Loucy (cell line): Measurements from ENCODE around the gene CDKL4.
"Not testable (repeated sequence)": the region's sequence is repeated elsewhere in the genome, so short reads cannot be mapped to it uniquely, and the experiment has no call there.

Source experiments
- H2AFZ ChIP-seq: fragments of 200-600 bp; sonication (generic); 2 replicates; pipeline ENCODE4 v1.6.0; 2016; ENCODE audit warnings: antibody characterized with exemption, mild to moderate bottlenecking, low read length, moderate library complexity
- H3F3A ChIP-seq: fragments of 200-600 bp; 2 replicates; pipeline ENCODE4 v1.6.0; 2016; ENCODE audit warnings: antibody characterized with exemption, low read depth, mild to moderate bottlenecking
- H3K27me3 ChIP-seq: fragments of 200-600 bp; sonication (generic); 2 replicates; pipeline ENCODE4 v1.6.1; 2014; ENCODE audit warnings: low read length, mild to moderate bottlenecking; ENCODE audit not compliant: insufficient read depth, poor library complexity, severe bottlenecking
- H3K36me3 ChIP-seq: fragments of 200-600 bp; sonication (generic); 2 replicates; pipeline ENCODE4 v1.6.1; 2016; ENCODE audit warnings: low read length; ENCODE audit not compliant: insufficient read depth
- H3K4me1 ChIP-seq: fragments of 200-600 bp; sonication (generic); 2 replicates; pipeline ENCODE4 v1.5.1; 2014; ENCODE audit warnings: low read length, mild to moderate bottlenecking; ENCODE audit not compliant: insufficient read depth, poor library complexity, severe bottlenecking
- H3K4me2 ChIP-seq: fragments of 200-600 bp; sonication (generic); 2 replicates; pipeline ENCODE4 v1.6.0; 2014; ENCODE audit warnings: antibody characterized with exemption, low read length, low read depth, mild to moderate bottlenecking; ENCODE audit not compliant: poor library complexity, severe bottlenecking
- H3K4me3 ChIP-seq: fragments of 200-600 bp; sonication (generic); 2 replicates; pipeline ENCODE4 v1.5.1; 2014; ENCODE audit warnings: low read length, mild to moderate bottlenecking, mixed read lengths; ENCODE audit not compliant: poor library complexity, severe bottlenecking
- H3K79me2 ChIP-seq: fragments of 200-600 bp; sonication (generic); 2 replicates; pipeline ENCODE4 v1.6.1; 2014; ENCODE audit warnings: low read length; ENCODE audit not compliant: insufficient read depth
- H3K9ac ChIP-seq: fragments of 200-600 bp; sonication (generic); 2 replicates; pipeline ENCODE4 v1.6.0; 2014; ENCODE audit warnings: mild to moderate bottlenecking, low read depth, low read length, moderate library complexity; ENCODE audit not compliant: poor library complexity, severe bottlenecking
- H3K9me2 ChIP-seq: fragments of 200-600 bp; sonication (generic); replicated peaks from 2 replicates; pipeline ENCODE4 v1.6.1; 2016; ENCODE audit warnings: low read depth, low read length, mixed read lengths
- H3K9me3 ChIP-seq: fragments of 200-600 bp; sonication (generic); 2 replicates; pipeline ENCODE4 v1.6.1; 2014; ENCODE audit warnings: mild to moderate bottlenecking, antibody characterized with exemption, low read length, low read depth; ENCODE audit not compliant: insufficient read depth
- H4K20me1 ChIP-seq: fragments of 200-600 bp; sonication (generic); 2 replicates; pipeline ENCODE4 v1.6.0; 2014; ENCODE audit warnings: antibody characterized with exemption, low read length, mild to moderate bottlenecking; ENCODE audit not compliant: insufficient read depth, poor library complexity, severe bottlenecking
- CTCF ChIP-seq: fragments of 200-600 bp; sonication (generic); conservative IDR thresholded peaks from 2 replicates; pipeline ENCODE4 v1.5.1; 2014; ENCODE audit warnings: mild to moderate bottlenecking, antibody characterized with exemption, low read length
- EZH2phosphoT487 ChIP-seq: fragments of 200-600 bp; IDR thresholded peaks from 2 replicates; pipeline ENCODE4 v1.6.1; 2018; ENCODE audit warnings: antibody characterized with exemption, mild to moderate bottlenecking, moderate library complexity, borderline replicate concordance

The CDKL4 gene

GRCh38 chr2:39176997-39177396 is 66.8 kb downstream of the CDKL4 start:
- Histone ChIP-seq H3K4me2 (no peak overlapping the region), H3K36me3 (no peaks in the 10 kb centered on the region)

GRCh38 chr2:39175026-39175812 is 68.6 kb downstream of the CDKL4 start:
- Histone ChIP-seq H3K79me2 (no peaks in the 10 kb centered on the region), H3K9me3 (no peaks in the 10 kb centered on the region), H2AFZ (no peak overlapping the region), H3K9me2 (no peaks in the 10 kb centered on the region), H4K20me1 (no peaks in the 10 kb centered on the region), H3K4me3 (no peak overlapping the region), H3K36me3 (no peaks in the 10 kb centered on the region), H3K9ac (no peak overlapping the region), H3K4me1 (no peaks in the 10 kb centered on the region), H3F3A (no peaks in the 10 kb centered on the region), H3K27me3 (no peaks in the 10 kb centered on the region), H3K4me2 (no peak overlapping the region)
- no peak for TF ChIP-seq EZH2phosphoT487
- no peak for TF ChIP-seq CTCF

More at GRCh38 chr2:39176997-39177396, 66.8 kb downstream of the CDKL4 start:
- Histone ChIP-seq H3K9me2 (no peaks in the 10 kb centered on the region), H3K27me3 (no peaks in the 10 kb centered on the region), H3K4me1 (no peaks in the 10 kb centered on the region), H4K20me1 (no peaks in the 10 kb centered on the region), H3F3A (no peaks in the 10 kb centered on the region), H3K9me3 (no peaks in the 10 kb centered on the region), H3K4me3 (no peak overlapping the region), H2AFZ (no peak overlapping the region), H3K79me2 (no peaks in the 10 kb centered on the region), H3K9ac (no peak overlapping the region)
- TF ChIP-seq EZH2phosphoT487 (no peak), CTCF (no peak)

DNA sequence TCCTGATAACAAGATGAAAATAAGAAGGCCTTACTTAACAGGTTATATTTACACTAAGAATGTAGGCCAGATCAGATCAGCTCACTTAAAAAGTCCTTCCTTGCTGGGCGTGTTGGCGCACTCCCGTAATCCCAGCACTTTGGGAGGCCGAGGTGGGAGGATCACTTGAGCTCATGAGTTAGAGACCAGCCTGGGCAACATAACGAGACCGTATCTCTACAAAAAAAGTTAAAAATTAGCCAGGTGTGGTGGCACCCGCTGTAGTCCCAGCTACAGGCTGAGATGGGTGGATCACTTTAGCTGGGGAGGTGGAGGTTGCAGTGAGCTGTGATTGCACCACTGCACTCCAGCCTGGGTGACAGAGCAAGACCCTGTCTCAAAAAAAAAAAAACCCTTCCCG is 69.7 kb downstream of the CDKL4 start:
- TF ChIP-seq EZH2phosphoT487 = no peak
- no peak for TF ChIP-seq CTCF
- Histone ChIP-seq H3K4me1 (no peaks in the 10 kb centered on the region), H3K79me2 (no peaks in the 10 kb centered on the region), H3F3A (no peaks in the 10 kb centered on the region), H3K27me3 (no peaks in the 10 kb centered on the region), H4K20me1 (no peaks in the 10 kb centered on the region), H3K4me3 (no peak overlapping the region), H3K9me3 (no peaks in the 10 kb centered on the region), H3K4me2 (no peak overlapping the region), H2AFZ (no peak overlapping the region), H3K9me2 (no peaks in the 10 kb centered on the region), H3K36me3 (no peaks in the 10 kb centered on the region), H3K9ac (no peak overlapping the region)

- H3K79me2 ChIP-seq, H3K36me3 ChIP-seq, H3K9me3 ChIP-seq, H3K4me3 ChIP-seq, H4K20me1 ChIP-seq, H3K27me3 ChIP-seq, H2AFZ ChIP-seq, H3F3A ChIP-seq, H3K4me1 ChIP-seq, H3K9ac ChIP-seq, H3K9me2 ChIP-seq, H3K4me2 ChIP-seq: not testable (repeated sequence)
Observed at GRCh38 chr2:39172047-39172706, 71.6 kb downstream of the CDKL4 start.
